PC-9 (cell line): Measurements from ENCODE around the gene PAK1IP1. TPM values are rescaled to one million over a fixed set of nuclear protein-coding genes. Genes with fewer than 3 reads are reported as not detected.
"Not testable (repeated sequence)": the region's sequence is repeated elsewhere in the genome, so short reads cannot be mapped to it uniquely, and the experiment has no call there.

ENCODE experiments used
- BruUV-seq: library from RNA; stranded (reverse); fragments of 400-500 nt; replicated peaks from 2 replicates; lab custom pipeline; 2021; lab: Mats Ljungman, UMichigan
- CTCF ChIA-PET: fragments of 300-600 bp; sonication (Branson Sonifier 250); formaldehyde crosslinking; loops from one replicate; lab custom pipeline; 2022; ENCODE audit warnings: antibody characterized with exemption; lab: Charles Lee
- POLR2A ChIA-PET: fragments of 300-600 bp; sonication (Branson Sonifier 250); formaldehyde crosslinking; loops from one replicate; lab custom pipeline; 2022; ENCODE audit warnings: antibody characterized with exemption; ENCODE audit not compliant: unreplicated experiment; lab: Charles Lee
- DNase-seq, 2 experiments: peaks; one replicate each; pipeline versions ENCODE4 v3.0.0 to v3.0.0-alpha.2; 2015 to 2022; ENCODE audit warnings: mixed read lengths in 1 of 2
- H2AFZ ChIP-seq: fragments of 200-600 bp; sonication (generic); 2 replicates; pipeline ENCODE4 v1.8.1; 2017; ENCODE audit warnings: antibody characterized with exemption
- H3F3A ChIP-seq: fragments of 200-600 bp; sonication (generic); 2 replicates; pipeline ENCODE4 v1.8.1; 2017; ENCODE audit warnings: antibody characterized with exemption, mild to moderate bottlenecking, low read depth; ENCODE audit not compliant: insufficient read depth
- H3K27ac ChIP-seq: fragments of 200-600 bp; sonication (generic); 2 replicates; pipeline ENCODE4 v1.6.1; 2016; ENCODE audit warnings: mixed run types
- H3K27me3 ChIP-seq: fragments of 200-600 bp; sonication (generic); 2 replicates; pipeline ENCODE4 v1.6.1; 2016; ENCODE audit warnings: low read depth, mixed run types; ENCODE audit not compliant: insufficient read depth
- H3K36me3 ChIP-seq: fragments of 200-600 bp; sonication (generic); 2 replicates; pipeline ENCODE4 v1.6.1; 2016; ENCODE audit warnings: low read depth, mixed run types
- H3K4me1 ChIP-seq: fragments of 200-600 bp; sonication (generic); replicated peaks from 2 replicates; pipeline ENCODE4 v1.6.1; 2016; ENCODE audit warnings: mixed run types; ENCODE audit not compliant: insufficient read depth
- H3K4me2 ChIP-seq: fragments of 200-600 bp; sonication (generic); 2 replicates; pipeline ENCODE4 v1.6.1; 2017; ENCODE audit warnings: mixed run types
- H3K4me3 ChIP-seq: fragments of 200-600 bp; sonication (generic); 2 replicates; pipeline ENCODE4 v1.6.1; 2016; ENCODE audit warnings: mixed run types
- H3K79me2 ChIP-seq: fragments of 200-600 bp; sonication (generic); 2 replicates; pipeline ENCODE4 v1.6.1; 2017; ENCODE audit warnings: low read depth, mixed run types
- H3K9me2 ChIP-seq: fragments of 200-600 bp; sonication (generic); 2 replicates; pipeline ENCODE4 v1.8.1; 2017; ENCODE audit warnings: mild to moderate bottlenecking; ENCODE audit not compliant: insufficient read depth
- H3K9me3 ChIP-seq: fragments of 200-600 bp; sonication (generic); 2 replicates; pipeline ENCODE4 v1.8.1; 2016; ENCODE audit warnings: low read depth; ENCODE audit not compliant: insufficient read depth
- H4K20me1 ChIP-seq: fragments of 200-600 bp; sonication (generic); 2 replicates; pipeline ENCODE4 v1.8.1; 2017; ENCODE audit not compliant: insufficient read depth
- CTCF ChIP-seq: fragments of 200-600 bp; sonication (generic); conservative IDR thresholded peaks from 2 replicates; pipeline ENCODE4 v1.6.1; 2017; ENCODE audit warnings: mixed run types, antibody characterized with exemption, mild to moderate bottlenecking, moderate library complexity
- EZH2 ChIP-seq: fragments of 200-600 bp; sonication (generic); IDR thresholded peaks from 2 replicates; pipeline ENCODE4 v1.8.0; 2017; ENCODE audit warnings: antibody characterized with exemption, low read depth
- intact Hi-C: fragments of 100-400 bp; cut with micrococcal nuclease; formaldehyde crosslinking; loops from one replicate; pipeline ENCODE4 v1.10.0; 2022; ENCODE audit not compliant: unreplicated experiment
- total RNA-seq: library from RNA; stranded (reverse); gene quantifications from 2 replicates; pipeline ENCODE4 v1.2.3, GENCODE V29; 2021

The PAK1IP1 gene
- total RNA-seq, 1 experiment from 2014 or later, result 15.2 TPM

GRCh38 chr6:10747251-10747972 is 52.6 kb downstream of the PAK1IP1 start, which contains the start of gene TMEM14B:
Gene TMEM14B, plus strand, starts transcription at chr6:10747805. Its CDS starts 1,441 bp downstream, at chr6:10749246.
- Histone ChIP-seq H3K79me2 (peaks cover 35% of the 10 kb centered on the region), H2AFZ (peak within 1 kb of the TSS; percentile 89), H3K36me3 (no peaks in the 10 kb centered on the region), H3K4me3 (peak within 1 kb of the TSS; percentile 96), H3K4me1 (peaks cover 13% of the 10 kb centered on the region; the same call in 1 of the 2 replicates), H3K4me2 (peak within 1 kb of the TSS; percentile 84), H3K9me2 (no peaks in the 10 kb centered on the region), H4K20me1 (no peaks in the 10 kb centered on the region), H3F3A (no peaks in the 10 kb centered on the region), H3K9me3 (no peaks in the 10 kb centered on the region), H3K27ac (peak within 1 kb of the TSS; percentile 53), H3K27me3 (no peaks in the 10 kb centered on the region)
- peak; percentile 78 to 100 for DNase-seq
- intact Hi-C loops, result loop anchor here (1.0 to 2.0 kb wide), 2 partner anchors 25 to 53 kb away; partner anchors contain the start of genes C6orf52 and PAK1IP1
- ChIA-PET CTCF (interaction anchor here (0.8 to 1.4 kb wide), 2 partner anchors 25 to 269 kb away, joined by 3 to 7 read pairs; partner anchors contain the start of gene TMEM14C), POLR2A (interaction anchor here (0.5 to 1.2 kb wide), 9 partner anchors 10 to 1210 kb away, joined by 3 to 11 read pairs (median 5); partner anchors contain the start of genes PAK1IP1 and TMEM14C)
- TF ChIP-seq CTCF (no peak), EZH2 (no peak)
- BruUV-seq, result no TSS peak

- Histone ChIP-seq H3K27me3 (no peaks in the 10 kb centered on the region), H3K4me1 (peaks cover 13% of the 10 kb centered on the region; the same call in 1 of the 2 replicates), H2AFZ (no peak overlapping the region), H3K27ac (no peak overlapping the region), H4K20me1 (no peaks in the 10 kb centered on the region), H3F3A (no peaks in the 10 kb centered on the region), H3K9me2 (no peaks in the 10 kb centered on the region), H3K4me3 (no peak overlapping the region), H3K79me2 (peaks cover 39% of the 10 kb centered on the region), H3K4me2 (peak overlapping the region; percentile 84; the same call in 1 of the 2 replicates), H3K36me3 (no peaks in the 10 kb centered on the region), H3K9me3 (no peaks in the 10 kb centered on the region)
- TF ChIP-seq CTCF, result no peak
- TF ChIP-seq EZH2, result no peak
- ChIA-PET POLR2A (no interaction called here), CTCF (no interaction called here)
- BruUV-seq, result no TSS peak
- intact Hi-C loops, result no loop called here
- DNase-seq, result no peak
These were observed 55.0 kb downstream of the PAK1IP1 start for GRCh38 chr6:10749734-10750133.

GRCh38 chr6:10750568-10750967 is 55.8 kb downstream of the PAK1IP1 start:
- DNase-seq, intact Hi-C loops, H3K4me2 ChIP-seq, CTCF ChIA-PET, H3K27ac ChIP-seq, H2AFZ ChIP-seq, H3K36me3 ChIP-seq, H3K27me3 ChIP-seq, H3K9me2 ChIP-seq, H3K9me3 ChIP-seq, H3K4me3 ChIP-seq, POLR2A ChIA-PET, BruUV-seq, H3F3A ChIP-seq, H4K20me1 ChIP-seq: not testable (repeated sequence)
- H3K79me2 ChIP-seq, result peaks cover 39% of the 10 kb centered on the region
- H3K4me1 ChIP-seq, result peaks cover 13% of the 10 kb centered on the region; the same call in 1 of the 2 replicates

GRCh38 chr6:10751757-10752156 is 57.0 kb downstream of the PAK1IP1 start:
- H3K36me3 ChIP-seq, BruUV-seq, H3F3A ChIP-seq, H3K4me2 ChIP-seq, POLR2A ChIA-PET, intact Hi-C loops, CTCF ChIA-PET, H3K4me3 ChIP-seq, H3K27ac ChIP-seq, H3K9me3 ChIP-seq, H4K20me1 ChIP-seq, DNase-seq, H2AFZ ChIP-seq, H3K9me2 ChIP-seq, H3K27me3 ChIP-seq: not testable (repeated sequence)
- H3K79me2 ChIP-seq, result peaks cover 39% of the 10 kb centered on the region
- peaks cover 11% of the 10 kb centered on the region; the same call in 1 of the 2 replicates for H3K4me1 ChIP-seq
